HAP-1 (cell line): ENCODE results near the gene MRE11.

Source experiments
- DNase-seq, 2 experiments: peaks; one replicate each; pipeline ENCODE4 v3.0.0-alpha.2; 2016 to 2020; ENCODE audit warnings: low spot score in 2 of 2
- H3K27me3 ChIP-seq: fragments of 250-450 bp; sonication (Bioruptor Pico); 2 replicates; pipeline ENCODE4 v1.5.1; 2020; ENCODE audit warnings: low read depth, mild to moderate bottlenecking, moderate library complexity
- H3K36me3 ChIP-seq: fragments of 250-450 bp; sonication (Bioruptor Pico); replicated peaks from 2 replicates; pipeline ENCODE4 v1.5.1; 2020; ENCODE audit warnings: mild to moderate bottlenecking
- H3K4me1 ChIP-seq: fragments of 250-450 bp; sonication (Bioruptor Pico); 2 replicates; pipeline ENCODE4 v1.5.1; 2020; ENCODE audit warnings: mild to moderate bottlenecking
- H3K4me3 ChIP-seq: fragments of 250-450 bp; sonication (Bioruptor Pico); 2 replicates; pipeline ENCODE4 v1.5.1; 2020; ENCODE audit warnings: mild to moderate bottlenecking, moderate library complexity
- H3K9me3 ChIP-seq: fragments of 250-450 bp; sonication (Bioruptor Pico); 2 replicates; pipeline ENCODE4 v1.5.1; 2020; ENCODE audit warnings: mild to moderate bottlenecking, moderate library complexity
- in situ Hi-C: fragments of 300-500 bp; cut with MboI; formaldehyde crosslinking; loops from 3 replicates; pipeline ENCODE4 v1.14.3; 2020; ENCODE audit warnings: low sequenced_read_pairs, inconsistent platforms, mixed read lengths

MRE11 gene

DNA sequence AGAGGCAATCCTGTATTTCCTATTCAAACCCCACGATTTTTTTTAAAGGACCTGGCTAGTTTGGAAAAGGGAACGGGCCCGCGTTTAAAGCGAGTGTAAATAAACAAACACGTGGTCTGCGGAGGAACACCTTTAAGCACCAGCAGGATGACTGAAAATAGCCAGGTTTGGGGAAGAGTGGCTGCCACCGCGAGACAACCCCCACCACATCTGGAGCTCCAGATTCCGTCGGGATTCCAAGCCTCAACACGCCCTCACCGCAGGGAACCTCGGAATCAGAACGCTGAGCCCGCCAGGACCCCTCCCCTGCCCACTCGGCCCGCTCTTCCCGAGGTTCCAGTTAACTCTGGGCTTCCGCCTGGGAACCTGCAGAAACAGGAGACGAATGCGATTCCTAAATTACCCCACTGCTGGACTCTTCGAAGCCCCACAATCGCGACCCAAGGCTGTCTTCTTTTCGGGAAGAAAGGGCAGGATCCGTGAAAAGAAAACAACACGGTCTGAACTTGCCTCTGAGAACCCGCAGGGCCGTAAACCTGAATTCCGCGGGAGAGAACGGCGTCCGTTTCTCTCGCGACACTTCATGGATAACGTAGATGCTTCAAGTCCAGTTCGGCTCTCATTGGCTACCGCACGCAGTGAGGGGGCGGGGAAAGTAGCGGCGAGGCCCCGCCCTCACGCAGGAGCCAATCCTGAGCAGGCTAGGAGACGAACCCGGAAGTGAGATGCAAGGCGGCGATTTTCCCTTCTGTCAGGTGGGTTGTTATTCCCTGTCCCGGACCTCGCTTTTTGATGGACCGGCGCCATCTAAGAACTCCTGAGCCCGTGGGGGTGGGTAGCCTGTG is at the start of gene MRE11, which contains the start of gene ANKRD49:
TSS of gene MRE11 (minus strand) at position 564 of the 845 bp plus-strand sequence. CDS start 1,043 bp downstream, outside the sequence.
TSS of gene ANKRD49 (plus strand) at position 704 of the 845 bp plus-strand sequence. CDS start 2,710 bp downstream, outside the sequence.
- Histone ChIP-seq H3K27me3 (no peaks in the 10 kb centered on the region), H3K36me3 (peaks cover 22% of the 10 kb centered on the region), H3K9me3 (no peaks in the 10 kb centered on the region), H3K4me1 (peaks cover 5% of the 10 kb centered on the region; the same call in 1 of the 2 replicates), H3K4me3 (peak within 1 kb of the TSS; percentile 81)
- in situ Hi-C loops = no loop called here
- DNase-seq = peak; percentile 94 to 96

- Histone ChIP-seq H3K36me3 (no peaks in the 10 kb centered on the region), H3K9me3 (no peaks in the 10 kb centered on the region), H3K27me3 (peaks cover 11% of the 10 kb centered on the region; the same call in 1 of the 2 replicates), H3K4me3 (no peak overlapping the region), H3K4me1 (no peaks in the 10 kb centered on the region)
- in situ Hi-C loops = no loop called here
- DNase-seq = no peak
Observed at GRCh38 chr11:94539420-94539819, 45.8 kb upstream of the MRE11 start.

DNA sequence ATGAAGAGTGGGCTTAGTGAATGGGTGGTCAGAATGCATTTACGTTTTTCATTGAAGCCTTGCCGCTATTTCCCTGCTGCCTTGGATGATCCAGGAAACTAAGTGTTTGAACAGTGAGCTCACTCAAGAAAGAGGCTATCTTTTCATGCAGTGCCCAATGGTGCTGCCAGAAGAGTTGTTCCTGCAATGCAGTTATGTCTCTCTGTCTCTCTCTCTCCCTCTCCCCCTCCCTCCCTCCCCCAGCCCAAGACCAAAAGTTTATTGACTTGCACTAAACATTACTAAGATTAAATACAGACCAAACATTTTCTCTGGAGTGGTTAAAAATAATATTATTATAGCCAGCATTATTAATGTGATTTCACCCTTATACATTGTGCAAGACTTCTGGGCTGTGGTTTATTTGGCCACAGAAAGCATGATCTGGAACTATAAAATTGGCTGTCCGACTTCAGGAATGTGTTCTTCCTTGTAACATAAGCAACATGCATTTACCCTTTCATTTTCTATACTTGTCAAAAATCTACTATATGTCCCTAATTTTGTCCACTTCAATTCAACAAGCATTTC is 43.5 kb upstream of the MRE11 start:
- Histone ChIP-seq H3K27me3 (peaks cover 16% of the 10 kb centered on the region), H3K4me3 (no peak overlapping the region)
- in situ Hi-C loops = no loop called here

GRCh38 chr11:94536386-94536785 is 42.7 kb upstream of the MRE11 start:
- H3K4me3 ChIP-seq = no peak overlapping the region
- no peaks in the 10 kb centered on the region for H3K4me1 ChIP-seq
- peaks cover 16% of the 10 kb centered on the region for H3K27me3 ChIP-seq
- in situ Hi-C loops = no loop called here
- H3K36me3 ChIP-seq = no peaks in the 10 kb centered on the region
- no peaks in the 10 kb centered on the region for H3K9me3 ChIP-seq
- no peak for DNase-seq

More for the DNA sequence above, 43.5 kb upstream of the MRE11 start:
- no peaks in the 10 kb centered on the region for H3K9me3 ChIP-seq
- no peak for DNase-seq
- no peaks in the 10 kb centered on the region for H3K4me1 ChIP-seq
- no peaks in the 10 kb centered on the region for H3K36me3 ChIP-seq

DNA sequence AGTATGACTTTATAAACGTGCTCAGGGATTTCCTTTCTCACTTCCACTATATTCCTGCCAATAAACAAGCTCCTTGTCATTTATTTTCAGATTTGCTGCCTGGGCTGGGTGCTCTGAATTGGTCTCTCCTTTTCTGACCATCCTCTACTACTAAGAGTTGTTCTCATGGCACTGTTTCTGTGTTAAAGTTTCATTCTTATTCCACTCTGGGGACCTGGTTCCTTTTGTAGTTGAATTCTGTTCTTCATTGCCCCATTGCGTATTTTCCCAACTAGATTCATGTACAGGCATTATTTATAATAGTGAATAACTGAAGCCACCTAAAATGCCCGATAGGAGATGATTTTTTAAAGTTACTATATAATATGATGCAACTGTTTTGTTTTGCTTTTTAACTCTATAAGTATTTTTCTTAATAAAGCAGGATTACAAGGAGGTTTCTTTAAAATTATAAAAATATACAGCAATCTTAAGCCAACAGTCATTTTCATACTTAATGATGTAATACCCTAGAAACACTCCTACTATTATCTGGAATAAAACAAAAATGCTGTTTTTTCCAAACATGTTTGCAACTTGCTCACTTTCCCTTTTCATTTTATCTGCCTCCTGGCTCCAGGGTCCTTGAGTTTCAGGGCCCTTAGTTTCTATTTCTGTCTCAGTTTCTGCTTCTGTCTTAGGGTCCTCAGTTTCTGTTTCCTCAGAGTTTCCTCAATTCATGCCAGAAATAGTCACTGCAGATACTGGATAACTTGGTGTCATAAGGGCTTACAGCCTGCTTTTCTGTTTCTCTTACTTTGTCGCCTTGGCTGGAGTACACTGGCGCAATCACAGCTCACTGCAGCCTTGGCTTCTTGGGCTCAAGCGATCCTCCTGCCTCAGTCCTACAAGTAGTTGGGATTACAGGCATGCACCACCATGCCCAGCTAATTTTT is 40.3 kb upstream of the MRE11 start:
- no peak for DNase-seq
- in situ Hi-C loops = no loop called here
- no peaks in the 10 kb centered on the region for H3K36me3 ChIP-seq
- H3K4me1 ChIP-seq = no peaks in the 10 kb centered on the region
- H3K27me3 ChIP-seq = peaks cover 16% of the 10 kb centered on the region
- H3K4me3 ChIP-seq = no peak overlapping the region
- no peaks in the 10 kb centered on the region for H3K9me3 ChIP-seq

DNA sequence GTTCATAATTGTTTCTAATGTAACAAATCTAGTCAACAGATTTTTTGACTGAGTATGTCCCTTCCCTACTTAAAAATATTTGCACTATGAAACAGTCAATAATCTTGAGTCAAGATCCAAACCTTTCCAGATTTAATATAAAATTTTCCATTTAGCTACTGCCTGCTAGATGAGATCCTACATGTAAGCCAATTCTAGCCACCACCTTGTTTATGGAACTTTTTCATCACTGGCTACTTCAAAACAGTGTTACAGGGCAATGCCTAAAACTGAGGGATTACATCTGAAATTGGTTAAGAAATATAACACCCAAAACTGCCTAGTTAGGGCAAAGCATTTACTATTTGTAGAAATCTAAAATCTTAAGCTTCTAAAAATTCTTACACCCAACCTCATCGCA is 39.6 kb upstream of the MRE11 start:
- peaks cover 16% of the 10 kb centered on the region for H3K27me3 ChIP-seq
- no peak for DNase-seq
- no peaks in the 10 kb centered on the region for H3K4me1 ChIP-seq
- no peak overlapping the region for H3K4me3 ChIP-seq
- no peaks in the 10 kb centered on the region for H3K36me3 ChIP-seq
- no peaks in the 10 kb centered on the region for H3K9me3 ChIP-seq
- in situ Hi-C loops = no loop called here

GRCh38 chr11:94532211-94532610 is 38.6 kb upstream of the MRE11 start:
- Histone ChIP-seq H3K36me3 (no peaks in the 10 kb centered on the region), H3K27me3 (peaks cover 17% of the 10 kb centered on the region), H3K9me3 (no peaks in the 10 kb centered on the region), H3K4me3 (no peak overlapping the region), H3K4me1 (no peaks in the 10 kb centered on the region)
- DNase-seq = no peak
- in situ Hi-C loops = no loop called here

DNA sequence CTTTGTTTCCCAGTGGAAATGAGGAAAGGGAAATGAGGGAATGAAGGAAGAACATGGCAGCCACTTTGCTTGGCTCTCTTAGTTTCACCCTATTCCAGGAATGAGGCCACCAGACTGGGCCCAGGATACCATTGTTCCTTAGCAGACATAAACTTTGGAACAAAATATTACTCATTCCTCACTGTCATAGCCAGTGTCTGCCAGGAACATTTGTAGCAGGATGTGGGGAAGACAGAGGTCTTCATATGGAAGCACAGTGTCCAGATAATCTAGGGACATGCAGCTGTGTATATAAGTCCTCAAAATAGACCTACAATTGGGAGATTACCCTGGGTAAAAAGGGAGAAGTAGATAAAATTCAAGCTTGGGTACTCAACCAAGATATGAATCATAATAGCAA is 34.9 kb upstream of the MRE11 start:
- H3K36me3 ChIP-seq = no peaks in the 10 kb centered on the region
- in situ Hi-C loops = loop anchor here (10.0 kb wide), 1 partner anchor 76 kb away; no protein-coding TSS in a partner anchor
- DNase-seq = no peak
- H3K4me1 ChIP-seq = no peaks in the 10 kb centered on the region
- H3K27me3 ChIP-seq = peaks cover 17% of the 10 kb centered on the region
- H3K4me3 ChIP-seq = no peak overlapping the region
- no peaks in the 10 kb centered on the region for H3K9me3 ChIP-seq

- Histone ChIP-seq H3K4me1 (no peaks in the 10 kb centered on the region), H3K4me3 (no peak overlapping the region), H3K36me3 (no peaks in the 10 kb centered on the region), H3K9me3 (no peaks in the 10 kb centered on the region), H3K27me3 (peaks cover 12% of the 10 kb centered on the region; the same call in 1 of the 2 replicates)
- DNase-seq = no peak
- in situ Hi-C loops = loop anchor here (10.0 kb wide), 1 partner anchor 78 kb away; no protein-coding TSS in a partner anchor
Observed at GRCh38 chr11:94526645-94527438, 33.2 kb upstream of the MRE11 start.

GRCh38 chr11:94525546-94526324 is 32.1 kb upstream of the MRE11 start:
- Histone ChIP-seq H3K9me3 (no peaks in the 10 kb centered on the region), H3K27me3 (peaks cover 12% of the 10 kb centered on the region; the same call in 1 of the 2 replicates), H3K36me3 (no peaks in the 10 kb centered on the region), H3K4me3 (no peak overlapping the region), H3K4me1 (no peaks in the 10 kb centered on the region)
- in situ Hi-C loops = loop anchor here (10.0 kb wide), 1 partner anchor 79 kb away; no protein-coding TSS in a partner anchor
- peak; percentile 18 to 67 for DNase-seq

DNA sequence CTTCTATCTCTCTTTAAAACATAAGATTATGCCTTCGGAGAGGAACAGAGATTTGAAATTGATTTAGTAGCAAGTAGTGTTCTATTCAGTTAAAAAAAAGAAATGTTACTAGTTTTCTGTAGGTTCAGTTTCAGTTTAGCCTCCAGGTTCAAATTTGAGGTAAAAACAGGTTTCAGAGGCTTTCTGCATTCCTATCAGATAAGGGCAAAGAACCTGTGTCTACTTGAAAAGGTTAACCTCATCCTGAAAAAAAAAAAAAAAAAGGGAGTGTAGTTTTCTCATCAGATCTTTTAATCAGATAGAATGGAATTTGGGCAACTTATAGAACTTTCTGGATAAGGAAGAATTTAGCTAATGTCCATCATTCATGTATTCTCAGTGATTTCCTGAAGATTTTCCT is 30.7 kb upstream of the MRE11 start:
- Histone ChIP-seq H3K4me1 (no peaks in the 10 kb centered on the region), H3K27me3 (peaks cover 12% of the 10 kb centered on the region; the same call in 1 of the 2 replicates), H3K36me3 (no peaks in the 10 kb centered on the region), H3K9me3 (no peaks in the 10 kb centered on the region), H3K4me3 (no peak overlapping the region)
- DNase-seq = no peak
- in situ Hi-C loops = loop anchor here (10.0 to 25.0 kb wide), 2 partner anchors 80 to 637 kb away; no protein-coding TSS in a partner anchor

DNA sequence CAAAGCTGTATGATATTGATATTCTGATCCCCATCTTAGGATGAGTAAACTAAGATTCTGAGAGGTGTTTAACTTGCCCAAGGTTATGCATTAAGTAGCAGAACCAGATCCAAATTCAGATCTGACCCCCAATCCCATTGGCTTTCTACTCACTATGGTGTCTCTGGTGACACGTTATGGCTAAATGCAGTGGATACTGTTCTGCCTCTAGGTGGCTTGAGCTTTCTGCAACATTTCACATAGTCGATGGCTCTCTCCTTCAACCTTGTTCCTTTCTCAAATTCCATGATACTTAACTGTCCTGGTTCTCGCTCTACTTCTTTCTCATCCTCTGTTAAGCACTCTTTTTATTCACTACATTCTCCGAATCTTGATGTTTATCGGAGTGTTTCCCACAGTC is 28.0 kb upstream of the MRE11 start:
- H3K4me1 ChIP-seq = no peaks in the 10 kb centered on the region
- no peaks in the 10 kb centered on the region for H3K36me3 ChIP-seq
- H3K27me3 ChIP-seq = peaks cover 13% of the 10 kb centered on the region
- DNase-seq = no peak
- H3K9me3 ChIP-seq = no peaks in the 10 kb centered on the region
- H3K4me3 ChIP-seq = no peak overlapping the region
- in situ Hi-C loops = loop anchor here (10.0 to 25.0 kb wide), 2 partner anchors 83 to 634 kb away; no protein-coding TSS in a partner anchor
